ENCODE results near the gene RNPEPL1.

DNA sequence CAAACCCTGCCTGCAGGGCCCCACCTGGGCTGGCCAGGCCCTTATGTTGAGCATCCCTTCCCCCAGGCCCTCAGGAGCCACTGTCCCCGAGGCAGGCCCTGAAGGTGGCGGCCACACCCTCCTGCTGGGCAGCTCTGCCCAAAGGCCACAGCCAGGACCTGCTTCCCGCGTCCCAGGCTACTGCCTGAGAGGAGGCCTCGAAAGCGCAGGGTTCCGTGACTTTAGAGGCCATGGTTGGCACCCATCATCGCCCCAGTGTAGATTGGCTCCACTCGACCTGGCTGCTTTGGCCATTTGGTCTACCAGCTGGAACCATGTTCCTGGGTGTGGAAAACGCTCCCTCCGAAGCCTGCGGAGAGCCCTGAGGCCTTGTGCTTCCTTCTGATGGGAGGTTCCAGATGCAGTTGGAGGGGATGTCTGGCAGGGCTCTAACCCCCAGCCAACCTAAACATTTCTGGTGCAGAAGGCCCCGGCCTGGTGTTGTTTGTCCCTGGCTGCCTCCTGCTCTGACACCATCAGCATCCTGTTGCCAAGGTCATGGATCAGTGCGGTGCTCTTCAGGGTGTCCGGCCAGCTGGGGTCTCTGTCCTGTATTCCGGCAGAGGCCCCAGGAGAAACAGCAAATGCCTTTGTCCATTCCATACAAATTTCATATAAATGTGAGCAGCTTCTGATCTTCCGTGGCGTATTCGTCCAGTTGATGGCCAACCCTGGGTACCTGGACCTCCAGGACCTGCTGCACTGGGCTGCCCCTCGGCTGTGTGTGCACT, 33.0 kb downstream of the RNPEPL1 start:
- TF ChIP-seq ARNT (IDR thresholded peaks at IDR 0.05) (no peak), CTBP1 (IDR thresholded peaks at IDR 0.05; ENCODE audit: borderline replicate concordance) (no peak), SUZ12 (IDR thresholded peaks at IDR 0.05) (no peak), FOXM1 (IDR thresholded peaks at IDR 0.05; ENCODE audit: borderline replicate concordance) (no peak), HDGF (IDR thresholded peaks at IDR 0.05; ENCODE audit: borderline replicate concordance) (no peak), FOXA1 (IDR thresholded peaks at IDR 0.05) (no peak), ELF4 (IDR thresholded peaks at IDR 0.05) (no peak), SP1 (IDR thresholded peaks at IDR 0.05) (no peak), BHLHE40 (IDR thresholded peaks at IDR 0.05; ENCODE audit: borderline replicate concordance) (no peak)
